ENCODE results near the gene CIBAR2.

GRCh38 chr16:85093705-85094104 is 18.6 kb downstream of the CIBAR2 start:
- TF ChIP-seq EZH2 (IDR thresholded peaks at IDR 0.05; ENCODE audit: insufficient read depth, poor library complexity, severe bottlenecking): no peak
- no peak for TF ChIP-seq EZH2phosphoT487 (IDR thresholded peaks at IDR 0.05; ENCODE audit: insufficient read depth, low read depth)
